GM18499 (cell line): ENCODE data around the gene PLEKHA6.
"Not testable (repeated sequence)": the region's sequence is repeated elsewhere in the genome, so short reads cannot be mapped to it uniquely, and the experiment has no call there.

ENCODE experiments used
- ATAC-seq: cut with Tn5 transposase; IDR thresholded peaks from one replicate; pipeline ENCODE4 v1.9.1; 2021; ENCODE audit warnings: moderate number of reproducible peaks; ENCODE audit not compliant: insufficient read depth, unreplicated experiment

The PLEKHA6 gene

GRCh38 chr1:204338997-204339396 is 20.7 kb downstream of the PLEKHA6 start:
- no peak for ATAC-seq

- no peak for ATAC-seq
Measured at GRCh38 chr1:204338360-204338759, 21.4 kb downstream of the PLEKHA6 start.

- no peak for ATAC-seq
Measured at GRCh38 chr1:204337583-204337982, 22.1 kb downstream of the PLEKHA6 start.

GRCh38 chr1:204337036-204337429 is 22.7 kb downstream of the PLEKHA6 start:
- ATAC-seq = no peak

GRCh38 chr1:204336421-204337035 is 23.2 kb downstream of the PLEKHA6 start:
- ATAC-seq = no peak

GRCh38 chr1:204335533-204335932 is 24.2 kb downstream of the PLEKHA6 start:
- ATAC-seq = no peak

GRCh38 chr1:204335085-204335484 is 24.6 kb downstream of the PLEKHA6 start:
- ATAC-seq = no peak

GRCh38 chr1:204334455-204334854 is 25.3 kb downstream of the PLEKHA6 start:
- no peak for ATAC-seq

- ATAC-seq = no peak
Measured at GRCh38 chr1:204333427-204333826, 26.3 kb downstream of the PLEKHA6 start.

- no peak for ATAC-seq
Measured at GRCh38 chr1:204331847-204332487, 27.8 kb downstream of the PLEKHA6 start.

- ATAC-seq = no peak
Measured at GRCh38 chr1:204331275-204331674, 28.5 kb downstream of the PLEKHA6 start.

- not testable (repeated sequence) for ATAC-seq
Measured at GRCh38 chr1:204327870-204328269, 31.9 kb downstream of the PLEKHA6 start.

- no peak for ATAC-seq
Measured at GRCh38 chr1:204327359-204327758, 32.4 kb downstream of the PLEKHA6 start.

GRCh38 chr1:204326771-204327300 is 32.9 kb downstream of the PLEKHA6 start:
- ATAC-seq = no peak

- ATAC-seq = no peak
Measured at GRCh38 chr1:204325944-204326343, 33.8 kb downstream of the PLEKHA6 start.

- no peak for ATAC-seq
Measured at GRCh38 chr1:204323887-204324286, 35.8 kb downstream of the PLEKHA6 start.

GRCh38 chr1:204322339-204322868 is 37.3 kb downstream of the PLEKHA6 start:
- no peak for ATAC-seq

- no peak for ATAC-seq
Measured at GRCh38 chr1:204321665-204322064, 38.1 kb downstream of the PLEKHA6 start.

GRCh38 chr1:204321051-204321450 is 38.7 kb downstream of the PLEKHA6 start:
- ATAC-seq = no peak

- no peak for ATAC-seq
Measured at GRCh38 chr1:204320382-204320804, 39.3 kb downstream of the PLEKHA6 start.

- ATAC-seq = no peak
Measured at GRCh38 chr1:204319462-204319861, 40.3 kb downstream of the PLEKHA6 start.

GRCh38 chr1:204319027-204319426 is 40.7 kb downstream of the PLEKHA6 start:
- ATAC-seq = no peak
